Endothelial cell (in vitro differentiated cells): Measurements from ENCODE around the gene TBK1. TPM values are rescaled to one million over a fixed set of nuclear protein-coding genes. Genes with fewer than 3 reads are reported as not detected.

Experiments
- DNase-seq: peaks from one replicate; pipeline ENCODE4 v3.0.0; 2021; ENCODE audit warnings: low spot score
- H3K27ac Mint-ChIP-seq: one replicate; pipeline ENCODE4 v1.8.0; 2021; ENCODE audit warnings: mixed read lengths, inconsistent platforms; ENCODE audit not compliant: unreplicated experiment
- H3K27me3 Mint-ChIP-seq: one replicate; pipeline ENCODE4 v1.8.0; 2021; ENCODE audit warnings: mild to moderate bottlenecking, moderate library complexity, mixed read lengths, inconsistent platforms; ENCODE audit not compliant: unreplicated experiment
- H3K36me3 Mint-ChIP-seq: one replicate; pipeline ENCODE4 v1.8.0; 2021; ENCODE audit warnings: mild to moderate bottlenecking, low read depth, mixed read lengths, inconsistent platforms; ENCODE audit not compliant: unreplicated experiment
- H3K4me1 Mint-ChIP-seq: one replicate; pipeline ENCODE4 v1.8.0; 2021; ENCODE audit warnings: mild to moderate bottlenecking, mixed read lengths, inconsistent platforms; ENCODE audit not compliant: unreplicated experiment
- H3K4me3 Mint-ChIP-seq: one replicate; pipeline ENCODE4 v1.8.0; 2021; ENCODE audit warnings: mild to moderate bottlenecking, mixed read lengths, inconsistent platforms; ENCODE audit not compliant: unreplicated experiment
- H3K9me3 Mint-ChIP-seq: one replicate; pipeline ENCODE4 v1.8.0; 2021; ENCODE audit warnings: mixed read lengths, inconsistent platforms; ENCODE audit not compliant: unreplicated experiment
- total RNA-seq: library from RNA; stranded (reverse); fragmentation: NEBNext Ultra II Directional; extraction: Animal tissue kit (Norgen Biotek cat#: 25700); gene quantifications from one replicate; pipeline ENCODE4 v1.2.1, GENCODE V29; 2021; ENCODE audit not compliant: unreplicated experiment
- TF ChIP-seq, protein P1 (sequence below): fragments of 200-600 bp; sonication (generic); IDR thresholded peaks from one replicate; pipeline ENCODE4 v1.5.0; 2021; ENCODE audit warnings: antibody characterized with exemption; ENCODE audit not compliant: unreplicated experiment

Gene TBK1
- total RNA-seq, 1 donor from 2014 or later, result 20.6 TPM

DNA sequence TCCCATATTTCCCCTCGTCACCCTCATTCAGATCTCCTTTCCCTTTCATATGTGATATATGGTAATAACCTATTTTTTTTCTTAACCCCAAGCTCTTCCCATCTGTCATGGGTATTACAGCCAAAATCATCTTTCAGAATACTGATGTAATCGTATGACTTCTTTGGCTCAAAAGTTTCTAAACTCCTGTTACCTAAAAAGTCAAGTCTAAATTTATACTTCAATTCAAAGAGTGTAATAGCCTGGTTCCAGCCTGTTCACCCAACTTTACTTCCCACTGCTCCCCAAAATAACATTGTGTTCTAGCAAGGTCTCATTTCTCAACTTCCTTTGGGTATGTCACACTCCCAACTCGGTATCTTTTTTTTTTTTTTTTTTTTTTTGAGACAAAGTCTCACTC, 48.5 kb downstream of the TBK1 start:
- H3K27me3 Mint-ChIP-seq, result no peaks in the 10 kb centered on the region
- no peak overlapping the region for H3K27ac Mint-ChIP-seq
- no peaks in the 10 kb centered on the region for H3K4me1 Mint-ChIP-seq
- H3K9me3 Mint-ChIP-seq, result no peaks in the 10 kb centered on the region
- DNase-seq, result no peak
- TF ChIP-seq, protein P1, sequence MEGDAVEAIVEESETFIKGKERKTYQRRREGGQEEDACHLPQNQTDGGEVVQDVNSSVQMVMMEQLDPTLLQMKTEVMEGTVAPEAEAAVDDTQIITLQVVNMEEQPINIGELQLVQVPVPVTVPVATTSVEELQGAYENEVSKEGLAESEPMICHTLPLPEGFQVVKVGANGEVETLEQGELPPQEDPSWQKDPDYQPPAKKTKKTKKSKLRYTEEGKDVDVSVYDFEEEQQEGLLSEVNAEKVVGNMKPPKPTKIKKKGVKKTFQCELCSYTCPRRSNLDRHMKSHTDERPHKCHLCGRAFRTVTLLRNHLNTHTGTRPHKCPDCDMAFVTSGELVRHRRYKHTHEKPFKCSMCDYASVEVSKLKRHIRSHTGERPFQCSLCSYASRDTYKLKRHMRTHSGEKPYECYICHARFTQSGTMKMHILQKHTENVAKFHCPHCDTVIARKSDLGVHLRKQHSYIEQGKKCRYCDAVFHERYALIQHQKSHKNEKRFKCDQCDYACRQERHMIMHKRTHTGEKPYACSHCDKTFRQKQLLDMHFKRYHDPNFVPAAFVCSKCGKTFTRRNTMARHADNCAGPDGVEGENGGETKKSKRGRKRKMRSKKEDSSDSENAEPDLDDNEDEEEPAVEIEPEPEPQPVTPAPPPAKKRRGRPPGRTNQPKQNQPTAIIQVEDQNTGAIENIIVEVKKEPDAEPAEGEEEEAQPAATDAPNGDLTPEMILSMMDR, result no peak
- no peak overlapping the region for H3K4me3 Mint-ChIP-seq
- peaks cover 9% of the 10 kb centered on the region for H3K36me3 Mint-ChIP-seq

GRCh38 chr12:64501486-64501885, 49.6 kb downstream of the TBK1 start:
- Mint-ChIP-seq H3K27ac (no peak overlapping the region), H3K4me1 (no peaks in the 10 kb centered on the region), H3K27me3 (no peaks in the 10 kb centered on the region), H3K36me3 (peaks cover 6% of the 10 kb centered on the region), H3K4me3 (no peak overlapping the region), H3K9me3 (no peaks in the 10 kb centered on the region)
- TF ChIP-seq, protein P1, result no peak
- DNase-seq, result no peak

- TF ChIP-seq, protein P1, result no peak
- H3K36me3 Mint-ChIP-seq, result no peaks in the 10 kb centered on the region
- H3K27me3 Mint-ChIP-seq, result no peaks in the 10 kb centered on the region
- H3K4me3 Mint-ChIP-seq, result no peak overlapping the region
- H3K27ac Mint-ChIP-seq, result no peak overlapping the region
- no peaks in the 10 kb centered on the region for H3K4me1 Mint-ChIP-seq
- no peaks in the 10 kb centered on the region for H3K9me3 Mint-ChIP-seq
- DNase-seq, result no peak
Observed at GRCh38 chr12:64506955-64507354, 55.0 kb downstream of the TBK1 start.

DNA sequence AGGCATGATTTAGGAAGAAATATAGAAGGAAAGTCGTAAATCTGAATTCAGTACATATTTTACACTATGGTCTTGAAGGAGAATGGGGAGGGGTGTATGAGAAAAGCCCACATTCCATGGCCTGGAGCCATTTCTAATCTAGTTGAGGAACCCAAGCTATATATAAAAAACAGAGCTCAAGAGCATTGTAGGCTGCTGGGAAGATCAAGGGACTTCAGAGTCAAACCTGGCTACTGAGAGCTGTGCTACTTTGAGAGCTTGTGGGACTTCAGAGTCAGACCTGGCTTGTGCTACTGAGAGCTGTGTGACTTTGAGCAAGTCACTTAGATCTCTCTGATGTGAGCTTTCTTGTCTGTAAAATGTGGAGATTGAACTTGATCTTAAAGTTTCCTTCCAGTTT, 58.7 kb downstream of the TBK1 start:
- Mint-ChIP-seq H3K27ac (no peak overlapping the region), H3K4me1 (no peaks in the 10 kb centered on the region)
- DNase-seq, result no peak

DNA sequence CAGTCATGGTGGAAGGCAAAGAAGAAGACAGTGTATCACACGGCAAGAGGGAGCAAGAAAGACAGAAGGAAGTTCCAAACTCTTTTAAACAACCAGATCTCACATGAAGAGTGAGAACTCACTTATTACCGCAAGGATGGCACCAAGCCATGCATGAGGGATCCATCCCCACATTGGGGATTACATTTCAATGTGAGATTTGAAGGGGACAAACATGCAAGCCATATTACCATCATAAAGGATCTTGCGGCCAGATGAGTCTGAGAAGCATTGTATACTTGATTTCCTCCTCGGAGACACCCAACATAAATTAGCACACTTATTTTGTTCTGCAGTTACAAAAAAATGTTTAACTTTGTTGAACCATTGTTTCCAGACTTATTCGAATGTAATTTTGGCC, 66.5 kb downstream of the TBK1 start:
- Mint-ChIP-seq H3K4me3 (no peak overlapping the region), H3K27me3 (peaks cover 1% of the 10 kb centered on the region), H3K36me3 (no peaks in the 10 kb centered on the region), H3K4me1 (no peaks in the 10 kb centered on the region), H3K27ac (no peak overlapping the region), H3K9me3 (no peaks in the 10 kb centered on the region)
- TF ChIP-seq, protein P1, result no peak
- no peak for DNase-seq

More for the DNA sequence above, 58.7 kb downstream of the TBK1 start:
- peaks cover 2% of the 10 kb centered on the region for H3K27me3 Mint-ChIP-seq
- no peaks in the 10 kb centered on the region for H3K36me3 Mint-ChIP-seq
- no peak overlapping the region for H3K4me3 Mint-ChIP-seq
- TF ChIP-seq, protein P1, result no peak
- no peaks in the 10 kb centered on the region for H3K9me3 Mint-ChIP-seq
